WTC11 (cell line): ENCODE data around the gene SHISA7.
"Not testable (repeated sequence)": the region's sequence is repeated elsewhere in the genome, so short reads cannot be mapped to it uniquely, and the experiment has no call there.

Experiments used
- CTCF ChIP-seq: fragments of 200-600 bp; IDR thresholded peaks from 2 replicates; pipeline ENCODE4 v1.8.0; 2022; ENCODE audit warnings: antibody characterized with exemption
- KAT7 ChIP-seq: sonication (generic); formaldehyde crosslinking; IDR thresholded peaks from 2 replicates; pipeline ENCODE4 v1.8.1; 2023; ENCODE audit warnings: missing genetic modification reagents, mild to moderate bottlenecking, borderline replicate concordance
- STAT6 ChIP-seq: sonication (generic); formaldehyde crosslinking; conservative IDR thresholded peaks from 2 replicates; pipeline ENCODE4 v1.8.1; 2023; ENCODE audit warnings: mild to moderate bottlenecking, low read depth, missing genetic modification reagents, moderate library complexity
- ZNF263 ChIP-seq: sonication (generic); formaldehyde crosslinking; IDR thresholded peaks from 2 replicates; pipeline ENCODE4 v1.8.1; 2022; ENCODE audit warnings: low read depth, mild to moderate bottlenecking, moderate library complexity, missing genetic modification reagents

GRCh38 chr19:55401390-55401789 is 41.7 kb downstream of the SHISA7 start:
- not testable (repeated sequence) for TF ChIP-seq KAT7 (CRISPR knock-in tag); CTCF; STAT6; ZNF263 (CRISPR knock-in tag)
